Ishikawa (cell line): Measurements from ENCODE around the gene KCNQ4.

Experiments used
- EGR1 ChIP-seq: IDR thresholded peaks from 2 replicates; pipeline ENCODE4 v1.6.1; 2012
- RAD21 ChIP-seq: IDR thresholded peaks from 2 replicates; pipeline ENCODE4 v1.6.1; 2012; ENCODE audit warnings: low read depth
- TCF12 ChIP-seq: IDR thresholded peaks from 2 replicates; pipeline ENCODE4 v1.6.1; 2012; ENCODE audit warnings: low read depth

DNA sequence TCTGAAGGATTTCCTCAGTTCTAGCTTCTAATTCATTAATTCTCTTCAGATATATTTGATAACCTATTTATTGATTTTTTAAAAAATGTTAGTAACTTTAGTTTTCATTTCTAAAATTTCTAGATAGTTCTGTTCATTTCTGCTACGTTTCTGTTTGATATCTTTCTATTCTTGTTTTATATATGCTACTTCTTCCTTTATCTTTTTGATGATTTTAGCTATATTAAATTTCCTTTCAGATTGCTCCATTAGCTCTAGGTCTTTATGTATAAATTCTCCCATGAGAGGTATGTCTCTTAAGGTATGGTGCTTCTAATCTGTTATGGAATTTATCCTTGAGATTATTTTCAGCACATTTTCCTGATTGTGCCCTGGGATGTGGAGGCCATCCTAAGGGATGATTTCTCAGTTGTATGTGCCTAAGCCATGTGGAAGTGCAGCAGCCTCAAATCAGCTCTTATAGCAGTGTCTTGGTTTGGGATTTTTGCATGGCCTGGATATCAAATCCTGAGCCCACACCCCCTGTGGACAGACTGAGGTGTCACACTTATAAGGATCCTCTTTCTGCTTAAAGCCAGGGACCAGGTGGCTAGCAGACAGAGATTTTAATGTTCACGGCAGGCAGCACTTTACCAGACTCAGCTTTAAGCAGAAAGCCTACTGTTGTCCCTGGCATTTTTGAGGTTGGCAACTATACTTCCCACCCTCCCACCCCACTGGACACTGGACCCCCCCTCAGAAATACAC lies 6.2 kb upstream of the KCNQ4 start:
- TF ChIP-seq TCF12 (no peak), RAD21 (no peak), EGR1 (no peak)
